ENCODE data around the gene EPHB3.

DNA sequence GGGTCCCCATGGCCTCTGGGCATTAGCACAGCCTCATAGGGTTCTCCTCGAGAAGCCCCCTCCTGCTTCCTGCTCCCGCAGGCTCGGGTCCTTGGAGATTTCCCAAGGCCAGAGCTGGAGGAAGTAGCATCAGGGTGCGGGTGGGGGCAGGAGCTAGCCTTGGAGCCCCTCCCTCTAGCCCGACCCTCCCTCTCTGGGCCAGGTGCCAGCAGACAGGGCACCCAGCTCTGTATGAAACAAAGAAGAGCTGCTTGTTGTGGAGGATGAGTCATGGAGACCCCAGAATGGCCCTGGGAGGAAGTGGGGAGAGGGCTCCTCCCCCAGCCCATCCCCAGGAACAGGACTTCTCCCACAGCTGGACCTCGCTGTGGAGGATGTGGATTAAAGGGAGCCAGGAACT lies 29.2 kb downstream of the EPHB3 start:
- TF ChIP-seq, protein P1, sequence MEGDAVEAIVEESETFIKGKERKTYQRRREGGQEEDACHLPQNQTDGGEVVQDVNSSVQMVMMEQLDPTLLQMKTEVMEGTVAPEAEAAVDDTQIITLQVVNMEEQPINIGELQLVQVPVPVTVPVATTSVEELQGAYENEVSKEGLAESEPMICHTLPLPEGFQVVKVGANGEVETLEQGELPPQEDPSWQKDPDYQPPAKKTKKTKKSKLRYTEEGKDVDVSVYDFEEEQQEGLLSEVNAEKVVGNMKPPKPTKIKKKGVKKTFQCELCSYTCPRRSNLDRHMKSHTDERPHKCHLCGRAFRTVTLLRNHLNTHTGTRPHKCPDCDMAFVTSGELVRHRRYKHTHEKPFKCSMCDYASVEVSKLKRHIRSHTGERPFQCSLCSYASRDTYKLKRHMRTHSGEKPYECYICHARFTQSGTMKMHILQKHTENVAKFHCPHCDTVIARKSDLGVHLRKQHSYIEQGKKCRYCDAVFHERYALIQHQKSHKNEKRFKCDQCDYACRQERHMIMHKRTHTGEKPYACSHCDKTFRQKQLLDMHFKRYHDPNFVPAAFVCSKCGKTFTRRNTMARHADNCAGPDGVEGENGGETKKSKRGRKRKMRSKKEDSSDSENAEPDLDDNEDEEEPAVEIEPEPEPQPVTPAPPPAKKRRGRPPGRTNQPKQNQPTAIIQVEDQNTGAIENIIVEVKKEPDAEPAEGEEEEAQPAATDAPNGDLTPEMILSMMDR (IDR thresholded peaks at IDR 0.05) = no peak
- TF ChIP-seq POLR2A (IDR thresholded peaks at IDR 0.05) = no peak
